GM12873 (cell line): ENCODE data around the gene RNU5D-1.

Experiments used
- TF ChIP-seq, protein P1 (sequence below): IDR thresholded peaks from 2 replicates; pipeline ENCODE4 v1.5.1; 2012; ENCODE audit warnings: low read depth, mild to moderate bottlenecking, moderate library complexity, low read length, control low read depth; ENCODE audit not compliant: insufficient read depth; ENCODE audit errors: missing control alignments

RNU5D-1 gene

DNA sequence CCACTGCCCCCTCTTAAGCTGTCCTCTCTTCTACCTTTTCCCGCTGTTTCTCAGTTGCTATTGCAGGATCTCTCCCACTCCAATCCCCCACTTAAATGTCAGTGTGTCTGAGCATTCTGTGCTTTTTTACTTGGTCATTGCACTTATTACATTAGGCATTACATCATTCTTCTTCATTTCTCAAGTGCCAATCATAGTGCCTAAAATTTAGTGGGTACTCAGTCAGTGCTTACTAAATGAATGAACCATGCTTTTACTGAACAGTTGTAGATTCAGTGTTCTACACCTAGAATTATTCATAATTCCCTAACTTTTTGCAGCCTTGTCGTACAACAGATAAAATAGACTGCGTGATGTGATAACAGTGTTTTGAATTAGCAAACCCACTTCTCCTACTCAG lies 37.1 kb downstream of the RNU5D-1 start:
- TF ChIP-seq, protein P1, sequence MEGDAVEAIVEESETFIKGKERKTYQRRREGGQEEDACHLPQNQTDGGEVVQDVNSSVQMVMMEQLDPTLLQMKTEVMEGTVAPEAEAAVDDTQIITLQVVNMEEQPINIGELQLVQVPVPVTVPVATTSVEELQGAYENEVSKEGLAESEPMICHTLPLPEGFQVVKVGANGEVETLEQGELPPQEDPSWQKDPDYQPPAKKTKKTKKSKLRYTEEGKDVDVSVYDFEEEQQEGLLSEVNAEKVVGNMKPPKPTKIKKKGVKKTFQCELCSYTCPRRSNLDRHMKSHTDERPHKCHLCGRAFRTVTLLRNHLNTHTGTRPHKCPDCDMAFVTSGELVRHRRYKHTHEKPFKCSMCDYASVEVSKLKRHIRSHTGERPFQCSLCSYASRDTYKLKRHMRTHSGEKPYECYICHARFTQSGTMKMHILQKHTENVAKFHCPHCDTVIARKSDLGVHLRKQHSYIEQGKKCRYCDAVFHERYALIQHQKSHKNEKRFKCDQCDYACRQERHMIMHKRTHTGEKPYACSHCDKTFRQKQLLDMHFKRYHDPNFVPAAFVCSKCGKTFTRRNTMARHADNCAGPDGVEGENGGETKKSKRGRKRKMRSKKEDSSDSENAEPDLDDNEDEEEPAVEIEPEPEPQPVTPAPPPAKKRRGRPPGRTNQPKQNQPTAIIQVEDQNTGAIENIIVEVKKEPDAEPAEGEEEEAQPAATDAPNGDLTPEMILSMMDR: no peak

DNA sequence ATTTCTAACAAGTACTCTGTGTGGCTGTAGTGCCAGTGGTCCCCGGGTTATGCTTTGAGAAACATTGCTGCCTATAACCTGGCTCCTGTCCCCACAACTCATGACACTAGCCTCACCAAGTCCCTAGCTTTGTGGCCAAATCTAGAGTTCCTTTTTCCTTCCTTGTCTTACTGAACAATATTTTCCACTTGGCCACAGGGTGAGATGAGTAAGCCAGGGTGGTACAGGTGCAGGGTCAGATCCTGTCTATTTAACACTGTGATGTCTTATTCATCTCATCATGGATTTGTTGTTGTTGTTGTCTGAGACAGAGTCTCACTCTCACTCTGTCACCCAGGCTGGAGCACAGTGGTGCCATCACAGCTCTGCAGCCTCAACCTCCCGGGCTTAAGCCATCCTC lies 37.8 kb downstream of the RNU5D-1 start:
- TF ChIP-seq, protein P1: no peak

DNA sequence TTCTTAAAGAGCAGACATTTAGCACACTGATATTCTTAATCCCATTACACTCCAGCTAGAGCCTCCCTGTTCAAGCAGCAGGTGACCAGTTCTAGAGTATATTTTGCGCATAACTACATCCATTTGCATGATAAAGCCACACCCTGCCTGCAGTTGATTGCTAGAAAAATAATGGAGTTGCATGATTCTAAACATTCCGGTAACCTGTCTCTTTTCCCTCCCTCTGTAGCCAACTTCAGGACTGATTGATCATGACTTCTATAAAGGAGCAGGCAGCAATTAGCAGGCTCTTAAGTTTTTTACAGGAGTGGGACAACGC lies 41.6 kb downstream of the RNU5D-1 start:
- TF ChIP-seq, protein P1: no peak

DNA sequence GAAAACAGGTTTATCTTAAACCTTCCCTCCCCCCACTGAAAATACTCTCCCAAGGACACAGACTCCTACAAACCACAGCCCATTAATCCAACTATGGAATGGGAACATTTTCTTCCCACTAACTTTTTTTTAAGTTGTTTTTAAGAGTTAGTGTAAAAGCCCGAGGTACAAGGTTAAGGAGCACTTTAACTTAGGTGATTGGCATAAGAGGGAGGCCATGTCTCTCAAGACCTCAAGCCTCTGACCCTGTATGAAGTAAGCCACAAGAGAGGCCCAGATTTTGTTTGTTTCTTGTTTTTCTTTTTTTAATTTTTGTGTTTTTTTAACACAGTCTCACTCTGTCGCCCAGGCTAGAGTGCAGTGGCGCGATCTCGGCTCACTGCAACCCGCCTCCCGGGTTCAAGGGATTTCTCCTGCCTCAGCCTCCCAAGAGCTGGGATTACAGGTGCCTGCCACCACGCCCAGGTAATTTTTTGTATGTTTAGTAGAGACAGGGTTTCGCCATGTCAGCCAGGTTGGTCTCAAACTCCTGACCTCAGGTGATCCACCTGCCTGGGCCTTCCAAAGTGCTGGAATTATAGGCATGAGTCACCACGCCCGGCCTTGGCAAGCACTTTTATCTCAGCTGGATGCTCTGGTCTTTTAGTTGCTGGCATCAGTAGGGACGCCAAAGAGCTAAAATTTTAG lies 42.1 kb downstream of the RNU5D-1 start:
- TF ChIP-seq, protein P1: no peak

DNA sequence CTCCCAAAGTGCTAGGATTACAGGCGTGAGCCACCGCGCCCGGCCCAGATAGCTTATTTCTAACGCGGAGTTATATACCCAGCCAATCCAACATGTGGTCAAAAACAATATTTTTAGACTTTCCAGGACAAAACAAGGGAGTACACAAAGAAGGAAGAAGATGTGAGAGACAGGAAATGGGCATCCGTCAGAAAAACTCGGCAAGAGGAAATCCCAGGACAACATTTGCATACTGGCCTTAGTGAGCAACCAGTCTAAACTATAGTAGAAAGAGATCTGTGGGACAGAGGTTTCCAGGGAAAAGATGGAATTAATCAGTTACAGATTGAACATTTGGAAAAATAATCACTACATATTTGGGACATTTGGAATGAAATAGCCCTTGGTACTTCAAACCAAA lies 45.1 kb downstream of the RNU5D-1 start:
- TF ChIP-seq, protein P1: no peak

DNA sequence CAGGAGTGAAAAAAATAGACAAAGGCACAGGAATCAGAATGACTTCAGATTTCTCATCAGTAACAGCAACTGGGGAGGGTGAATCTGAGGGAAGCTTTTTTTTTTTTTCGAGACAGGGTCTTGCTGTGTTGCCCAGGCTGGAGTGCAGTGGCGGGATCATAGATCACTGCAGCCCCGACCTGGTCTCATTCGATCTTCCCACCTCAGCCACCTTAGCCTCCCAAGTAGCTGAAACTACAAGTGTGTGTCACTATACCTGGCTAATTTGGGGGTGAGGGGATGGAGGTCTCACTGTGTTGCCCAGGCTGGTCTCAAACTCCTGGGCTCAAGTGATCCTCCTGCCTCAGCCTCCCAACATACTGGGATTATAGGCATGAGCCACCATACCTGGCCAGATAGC lies 45.8 kb downstream of the RNU5D-1 start:
- TF ChIP-seq, protein P1: no peak

DNA sequence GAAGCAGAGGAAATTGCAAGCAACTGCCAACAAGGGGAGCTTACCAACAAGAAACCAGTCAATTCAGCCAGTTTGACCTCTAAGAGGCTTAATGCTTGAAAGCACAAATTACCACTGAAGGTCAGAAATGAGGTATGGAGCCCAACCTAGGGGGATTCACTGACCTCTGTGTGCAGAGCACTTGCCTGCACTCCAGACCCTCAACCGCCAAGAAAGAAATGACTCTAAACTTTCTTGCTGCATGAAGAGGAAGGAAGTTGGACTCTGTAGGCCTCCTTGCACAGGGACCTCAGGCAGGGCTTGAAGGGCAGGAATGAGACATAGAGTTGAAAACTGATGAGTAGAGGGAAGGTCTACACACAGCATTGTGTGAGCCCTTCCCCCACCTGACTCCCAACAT lies 46.4 kb downstream of the RNU5D-1 start:
- TF ChIP-seq, protein P1: no peak
